GM18868 (cell line): ENCODE results near the gene GOLGA6C.
"Not testable (repeated sequence)": the region's sequence is repeated elsewhere in the genome, so short reads cannot be mapped to it uniquely, and the experiment has no call there.

Experiments
- ATAC-seq: cut with Tn5 transposase; IDR thresholded peaks from one replicate; pipeline ENCODE4 v1.9.1; 2021; ENCODE audit warnings: mild to moderate bottlenecking, moderate library complexity; ENCODE audit not compliant: unreplicated experiment

Gene GOLGA6C, protein sequence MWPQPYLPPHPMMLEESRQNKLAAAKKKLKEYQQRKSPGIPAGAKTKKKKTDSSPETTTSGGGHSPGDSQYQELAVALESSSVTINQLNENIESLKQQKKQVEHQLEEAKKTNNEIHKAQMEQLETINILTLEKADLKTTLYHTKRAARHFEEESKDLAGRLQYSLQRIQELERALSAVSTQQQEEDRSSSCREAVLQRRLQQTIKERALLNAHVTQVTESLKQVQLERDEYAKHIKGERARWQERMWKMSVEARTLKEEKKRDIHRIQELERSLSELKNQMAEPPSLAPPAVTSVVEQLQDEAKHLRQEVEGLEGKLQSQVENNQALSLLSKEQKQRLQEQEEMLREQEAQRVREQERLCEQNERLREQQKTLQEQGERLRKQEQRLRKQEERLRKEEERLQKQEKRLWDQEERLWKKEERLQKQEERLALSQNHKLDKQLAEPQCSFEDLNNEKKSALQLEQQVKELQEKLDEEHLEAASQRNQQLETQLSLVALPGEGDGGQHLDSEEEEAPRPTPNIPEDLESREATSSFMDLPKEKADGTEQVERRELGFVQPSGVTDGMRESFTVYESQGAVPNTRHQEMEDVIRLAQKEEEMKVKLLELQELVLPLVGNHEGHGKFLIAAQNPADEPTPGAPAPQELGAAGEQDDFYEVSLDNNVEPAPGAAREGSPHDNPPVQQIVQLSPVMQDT

DNA sequence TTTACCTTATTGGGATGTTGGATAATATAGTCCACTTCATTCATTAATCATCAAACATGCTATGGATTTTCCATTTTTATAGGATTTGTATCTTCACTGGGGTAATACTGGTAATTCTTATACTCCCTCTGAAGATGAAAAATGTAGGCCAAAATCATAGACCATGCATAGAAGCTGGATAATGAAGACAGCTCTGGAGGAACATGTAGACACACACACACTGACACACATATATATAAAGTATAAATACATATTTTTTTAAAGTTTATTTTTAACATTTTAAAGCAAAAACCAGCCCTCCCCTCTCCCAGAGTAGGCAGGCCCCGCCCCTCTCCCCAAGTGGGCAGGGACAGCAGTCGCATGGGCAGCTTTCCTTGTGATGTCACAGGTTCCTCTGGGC is at the start of gene GOLGA6C:
Gene GOLGA6C (plus strand): TSS at position 301 of the 400 bp plus-strand sequence. CDS start 265 bp downstream, outside the sequence.
- ATAC-seq, result not testable (repeated sequence)

DNA sequence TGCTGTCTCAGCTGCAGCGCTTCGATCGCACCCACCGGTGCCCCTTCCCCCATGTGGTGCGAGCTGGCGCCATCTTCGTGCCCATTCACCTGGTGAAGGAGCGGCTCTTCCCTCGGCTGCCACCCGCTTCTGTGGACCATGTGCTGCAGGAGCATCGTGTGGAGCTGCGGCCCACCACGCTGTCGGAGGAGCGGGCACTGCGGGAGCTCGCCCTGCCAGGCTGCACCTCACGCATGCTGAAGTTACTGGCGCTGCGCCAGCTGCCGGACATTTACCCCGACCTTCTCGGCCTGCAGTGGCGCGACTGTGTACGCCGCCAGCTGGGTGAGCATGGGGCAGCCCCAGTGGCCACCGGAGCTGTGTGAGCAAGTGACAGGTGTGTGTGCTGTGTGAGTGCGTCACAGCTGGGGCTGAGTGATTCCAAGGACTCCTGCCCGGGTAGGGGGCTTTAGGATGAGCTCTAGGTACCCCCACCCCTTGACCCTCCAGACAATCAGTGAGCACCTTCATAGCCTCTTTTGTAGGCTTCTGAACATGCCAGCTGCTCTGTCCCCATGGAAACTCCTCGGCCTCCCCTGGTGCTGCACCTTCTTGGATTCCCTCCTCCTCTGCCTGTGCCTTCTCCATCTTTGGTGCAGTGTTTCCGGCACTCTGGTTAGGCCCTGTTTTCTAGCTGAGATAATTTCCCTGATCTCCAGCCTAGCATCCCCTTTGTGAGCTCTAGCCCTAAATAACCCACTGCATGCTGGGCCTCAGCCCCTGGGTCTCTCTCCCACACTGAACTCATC is 49.4 kb upstream of the GOLGA6C start:
- no peak for ATAC-seq

DNA sequence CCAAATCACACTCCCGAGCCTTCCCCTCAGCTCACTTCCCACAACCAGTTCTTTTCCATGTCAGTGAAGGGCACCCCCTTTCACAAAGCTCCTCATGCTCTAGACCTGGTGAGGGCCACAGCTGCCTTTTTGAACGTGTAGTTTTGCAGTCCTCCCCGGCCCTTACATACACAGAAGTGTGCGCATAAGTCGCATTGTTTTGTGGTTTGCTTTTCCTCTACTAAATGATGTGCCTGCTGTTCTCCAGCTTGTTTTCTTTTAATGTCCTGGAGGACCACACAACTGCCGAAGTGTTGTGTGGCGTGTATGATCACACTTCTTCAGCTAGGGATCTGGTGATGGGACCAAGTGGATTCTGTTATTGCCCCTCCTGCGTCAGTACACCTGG is 48.9 kb upstream of the GOLGA6C start:
- ATAC-seq, result no peak

DNA sequence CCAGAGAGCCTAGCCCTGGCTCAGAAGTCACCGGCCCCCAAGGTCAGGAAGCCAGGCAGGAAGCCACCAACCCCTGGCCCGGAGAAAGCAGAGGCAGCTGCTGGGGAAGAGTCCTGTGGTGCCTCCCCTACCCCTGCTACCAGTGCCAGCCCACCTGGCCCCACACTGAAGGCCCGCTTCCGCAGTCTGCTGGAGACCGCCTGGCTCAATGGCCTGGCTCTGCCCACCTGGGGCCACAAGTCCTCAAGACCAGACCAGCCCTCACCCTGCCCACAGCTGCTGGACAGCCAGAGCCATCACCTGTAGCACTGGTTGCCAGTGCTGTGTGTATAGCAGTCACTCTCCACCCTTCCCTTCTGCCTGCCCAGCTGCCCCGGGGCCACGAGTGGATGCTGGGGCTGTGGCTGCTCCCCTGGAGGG is 47.3 kb upstream of the GOLGA6C start:
- no peak for ATAC-seq

DNA sequence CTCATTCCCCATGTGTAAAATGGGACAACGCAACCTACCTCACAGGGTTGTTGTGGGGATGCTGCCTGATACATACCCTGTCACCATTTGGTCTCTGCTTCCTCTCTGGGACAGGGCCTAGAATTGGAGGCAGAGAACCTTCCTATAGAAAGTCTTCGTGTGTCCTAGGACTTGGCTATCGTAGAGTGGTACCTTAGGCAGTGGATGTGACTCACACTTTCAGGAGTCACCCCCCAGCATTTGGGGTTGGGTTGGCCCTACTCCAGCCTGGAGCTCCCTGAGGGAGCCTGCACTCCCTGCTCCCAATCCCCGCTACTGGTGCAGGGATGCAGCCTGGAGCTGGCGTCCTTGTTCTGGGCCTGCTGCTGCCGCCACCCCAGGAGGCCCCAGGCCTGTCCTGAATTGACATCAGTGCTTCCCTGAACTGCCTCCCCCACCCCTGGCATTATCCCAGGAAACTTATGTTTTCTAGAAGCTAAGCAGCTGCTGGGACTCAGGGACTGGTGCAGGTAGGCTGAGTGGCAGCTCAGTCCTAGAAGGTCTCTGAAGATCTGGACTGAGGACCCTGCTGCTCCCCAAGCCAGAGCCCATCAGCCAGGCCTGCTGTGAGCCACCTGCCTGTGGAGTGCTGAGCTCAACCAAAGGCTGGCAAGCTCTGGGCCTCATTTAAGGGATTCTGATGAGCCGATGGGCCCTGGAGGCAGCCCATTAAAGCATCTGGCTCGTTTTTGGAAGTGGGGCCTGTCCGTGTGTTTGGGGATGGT is 46.5 kb upstream of the GOLGA6C start:
- ATAC-seq, result no peak

DNA sequence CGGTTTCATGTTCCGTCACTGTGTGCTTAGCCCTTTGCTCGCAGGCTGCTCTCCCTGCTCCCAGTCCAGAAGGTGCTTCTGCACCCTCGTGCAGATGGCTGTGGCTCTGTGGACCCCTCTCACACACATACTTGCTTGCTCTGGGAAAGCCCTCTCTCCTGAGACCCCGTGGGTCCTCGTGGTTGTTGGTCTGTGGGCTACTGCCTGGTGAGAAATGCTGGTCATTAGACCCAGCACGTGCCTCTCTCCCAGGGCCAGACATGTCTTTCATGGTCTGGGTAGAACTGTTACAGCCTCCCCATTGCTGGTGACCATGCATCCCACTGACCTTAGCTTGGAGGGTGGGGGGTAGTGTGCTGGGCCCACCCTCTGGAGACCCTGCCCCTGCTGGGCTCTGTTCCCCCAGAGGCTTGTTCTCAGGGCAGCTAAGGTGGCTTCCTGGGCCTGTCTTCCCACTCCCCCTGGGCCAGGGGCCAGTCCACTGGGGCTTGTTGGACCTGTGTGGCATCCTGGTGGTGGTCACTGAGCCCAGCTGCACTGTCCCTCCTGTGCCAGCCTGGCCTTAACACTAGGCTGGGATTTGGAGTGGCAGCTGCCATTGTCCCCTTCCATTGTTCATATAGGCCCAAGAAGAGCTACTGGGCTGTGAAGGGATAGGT is 45.8 kb upstream of the GOLGA6C start:
- ATAC-seq, result no peak

DNA sequence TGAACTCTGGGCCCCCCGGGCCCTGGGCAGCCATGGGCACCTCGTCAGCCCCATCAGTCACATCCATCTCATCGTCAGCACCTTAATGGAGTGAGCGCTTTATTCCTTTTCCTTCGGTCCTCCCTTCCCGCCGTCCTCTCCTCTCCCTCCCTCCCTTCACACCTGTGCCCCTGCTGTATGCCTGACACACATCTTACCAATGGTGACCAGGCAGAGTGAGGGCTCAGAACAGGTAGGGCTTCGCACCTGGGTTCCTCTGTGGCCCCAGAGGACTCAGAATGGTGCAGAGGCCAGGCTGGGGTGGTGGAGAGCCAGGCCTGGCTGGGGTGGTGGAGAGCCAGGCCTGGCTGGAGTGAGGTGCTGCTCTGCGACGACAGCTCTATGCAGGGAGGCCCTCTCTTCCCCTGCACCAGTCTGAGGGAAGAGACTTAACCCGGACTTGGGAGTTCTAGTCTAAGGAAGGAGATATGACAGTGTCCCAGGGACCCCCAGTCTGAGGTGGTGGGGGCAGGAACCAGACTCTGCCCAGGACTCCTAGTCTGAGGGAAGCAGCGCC is 44.8 kb upstream of the GOLGA6C start:
- ATAC-seq, result no peak

DNA sequence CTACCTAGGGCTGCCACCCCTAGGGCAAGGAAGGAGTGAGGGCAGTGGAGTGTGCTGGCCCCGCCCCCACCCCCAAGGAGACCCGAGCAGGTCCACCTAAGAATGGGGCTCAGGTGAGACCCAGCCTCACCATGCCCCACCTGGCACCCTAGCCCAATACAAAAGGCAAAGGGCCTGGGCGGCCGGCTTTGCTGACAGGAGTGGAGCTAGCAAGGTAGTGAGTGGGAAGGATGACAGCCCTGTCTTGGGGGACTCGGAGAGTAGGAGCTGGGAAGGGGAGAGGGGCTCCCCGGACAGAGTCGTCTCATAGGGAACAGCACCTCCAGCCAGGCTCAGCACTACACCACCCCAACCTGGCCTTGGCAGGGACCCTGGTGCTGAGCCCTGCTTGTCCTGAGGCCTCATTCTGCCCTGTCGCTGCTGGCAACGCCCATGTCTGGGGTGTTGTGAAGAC is 44.3 kb upstream of the GOLGA6C start:
- no peak for ATAC-seq

DNA sequence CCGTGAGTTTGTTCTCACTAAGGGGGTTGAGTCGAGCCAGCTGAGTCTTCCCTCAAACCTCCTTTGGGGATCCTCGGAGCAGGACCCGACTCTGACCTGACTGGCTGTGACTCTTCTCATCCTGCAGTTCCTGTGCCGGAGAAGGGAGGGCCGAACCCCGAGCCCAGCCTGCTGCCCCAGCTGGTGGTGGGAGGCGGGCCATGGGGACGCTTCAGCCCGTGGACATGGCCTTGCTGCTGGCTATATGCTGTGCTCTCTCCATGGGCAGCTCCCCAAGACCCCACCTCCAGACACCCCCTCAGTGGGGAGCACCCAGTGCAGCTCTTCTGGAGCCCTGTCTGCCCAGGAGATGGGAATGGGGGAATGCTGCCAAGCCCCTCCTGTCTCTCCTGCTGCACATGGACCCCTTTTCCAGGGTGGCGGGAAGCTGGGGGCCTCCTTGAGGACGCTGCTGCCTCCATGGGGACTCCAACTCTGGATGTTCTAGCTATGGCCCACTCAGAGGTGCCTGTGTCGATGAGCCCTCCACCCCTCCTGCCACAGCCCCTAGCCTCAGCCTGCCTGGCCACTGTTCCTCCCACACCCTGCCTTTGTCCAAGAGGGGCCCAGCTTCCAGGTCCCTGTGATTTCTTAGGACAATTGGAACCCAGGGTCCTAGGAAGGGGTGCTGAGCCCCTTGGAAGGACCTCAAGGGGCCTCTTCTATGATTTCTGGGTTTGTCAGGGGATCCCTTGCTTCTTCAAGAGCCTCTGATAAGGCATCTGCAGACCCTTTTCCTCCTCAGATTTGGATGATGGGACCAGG is 43.6 kb upstream of the GOLGA6C start:
- no peak for ATAC-seq

DNA sequence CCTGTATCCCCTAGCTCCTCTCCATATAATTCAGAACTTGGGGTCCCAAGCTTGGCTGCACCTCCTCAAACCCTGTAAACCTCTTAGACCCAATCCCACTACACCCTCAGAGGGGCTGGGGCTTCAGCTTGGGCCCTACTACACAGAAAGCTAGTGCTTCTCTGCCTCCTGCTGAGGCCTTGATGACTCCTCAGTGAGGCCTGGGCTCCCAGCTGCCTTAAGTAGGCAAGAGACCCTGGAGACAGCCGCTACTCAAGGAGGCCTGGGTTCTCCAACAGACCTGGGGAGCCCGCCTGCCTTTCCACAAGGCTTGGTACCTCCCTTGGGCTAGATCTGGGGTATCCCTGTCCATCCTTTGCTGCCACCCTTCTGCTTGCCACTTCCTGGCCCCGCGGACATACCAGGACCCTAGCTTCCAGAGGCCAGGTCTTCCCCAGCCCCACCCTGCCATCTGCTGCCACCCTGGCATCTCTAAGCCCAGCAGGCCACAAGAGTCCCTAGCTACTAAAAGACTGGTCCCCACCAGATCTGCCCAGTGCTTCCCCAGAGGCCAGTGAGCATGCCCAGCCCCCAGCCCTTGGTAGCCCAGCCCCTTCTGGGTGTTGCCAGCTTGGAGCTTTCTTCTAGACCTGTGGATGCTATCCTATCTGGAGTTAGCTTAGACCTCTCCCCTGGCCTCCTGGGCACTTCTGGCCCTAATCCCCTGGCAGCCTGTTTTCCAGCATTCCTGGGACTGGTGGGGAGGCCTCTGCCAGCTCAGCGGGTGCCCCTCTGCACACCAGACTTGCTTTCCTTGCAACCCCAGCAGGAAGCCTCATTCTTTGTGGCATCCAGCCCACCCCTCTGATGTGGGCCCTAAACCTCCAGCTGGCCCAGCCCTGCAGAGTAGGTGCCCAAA is 42.8 kb upstream of the GOLGA6C start:
- ATAC-seq, result no peak

DNA sequence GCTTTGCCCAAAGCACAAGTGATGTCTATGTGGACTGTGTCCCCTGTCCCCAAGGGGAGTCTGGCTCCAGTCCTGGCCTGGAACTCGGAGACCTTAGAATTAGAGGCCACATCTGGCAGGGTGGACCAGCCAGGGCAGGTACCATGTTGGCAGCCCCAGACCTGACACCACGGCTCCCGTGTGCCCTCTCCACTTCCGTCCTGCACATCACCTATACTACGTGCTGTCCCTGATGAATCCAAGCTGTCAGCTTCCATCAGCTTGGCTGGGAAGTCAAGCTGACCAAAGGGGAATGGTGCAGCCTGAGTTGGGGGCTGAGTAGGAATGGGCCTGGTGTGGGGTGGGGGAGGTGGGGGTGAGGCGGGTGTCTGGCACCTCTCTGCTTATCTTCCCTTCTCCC is 41.1 kb upstream of the GOLGA6C start:
- no peak for ATAC-seq

DNA sequence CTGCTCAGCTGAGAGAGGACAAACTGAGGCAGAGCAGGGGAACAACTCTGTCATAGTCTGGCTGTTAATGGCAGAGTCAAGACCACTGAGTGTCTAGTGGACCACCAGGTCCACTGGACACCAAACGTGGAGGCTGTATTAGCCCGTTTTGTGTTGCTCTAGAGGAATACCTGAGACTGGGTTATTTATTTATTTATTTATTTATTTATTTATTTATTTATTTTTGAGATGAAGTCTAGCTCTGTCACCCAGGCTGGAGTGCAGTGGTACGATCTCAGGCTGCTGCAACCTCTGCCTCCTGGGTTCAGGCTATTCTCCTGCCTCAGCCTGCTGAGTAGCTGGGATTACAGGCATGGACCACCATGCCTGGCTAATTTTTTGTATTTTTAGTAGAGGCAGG is 40.6 kb upstream of the GOLGA6C start:
- ATAC-seq, result not testable (repeated sequence)

DNA sequence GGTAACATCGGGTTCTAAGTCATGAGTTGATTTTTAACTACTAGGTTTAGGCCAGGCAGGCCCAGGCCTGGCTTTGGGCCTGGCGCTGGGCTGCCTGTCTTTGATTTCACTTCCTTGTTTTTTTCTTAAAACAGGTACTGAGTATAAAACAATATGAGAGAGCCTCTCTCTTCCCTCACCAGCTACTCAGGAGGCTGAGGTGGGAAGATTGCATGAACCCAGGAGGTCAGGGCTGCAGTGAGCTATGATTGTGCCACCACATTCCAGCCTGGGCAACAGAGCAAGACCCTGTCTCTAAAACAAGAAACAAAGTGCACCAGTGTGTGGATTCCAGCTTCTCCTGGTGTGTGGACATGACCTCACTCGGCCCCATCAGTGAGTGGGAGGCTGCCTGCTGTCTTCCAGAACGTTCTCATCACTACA is 38.6 kb upstream of the GOLGA6C start:
- ATAC-seq, result not testable (repeated sequence)

DNA sequence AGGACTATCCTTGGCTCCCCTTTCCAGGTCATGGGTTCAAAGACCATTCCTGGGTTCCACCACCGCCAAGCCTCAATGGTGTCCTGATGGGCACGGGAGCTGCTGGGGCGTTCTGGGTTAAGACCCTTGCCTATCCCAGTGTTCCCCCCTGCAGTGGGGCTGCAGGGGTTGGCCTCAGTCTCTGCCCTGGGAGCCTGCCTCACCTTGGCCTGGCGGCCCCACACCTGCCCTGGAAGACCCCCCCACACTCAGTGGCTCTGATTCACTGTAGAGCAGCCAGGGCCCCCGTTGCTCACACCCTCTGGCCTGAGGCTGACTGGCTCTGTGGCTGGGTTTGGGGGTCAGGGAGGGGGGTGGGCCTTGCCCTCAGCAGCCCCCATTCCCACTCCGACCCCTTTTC is 34.4 kb upstream of the GOLGA6C start:
- ATAC-seq, result no peak

DNA sequence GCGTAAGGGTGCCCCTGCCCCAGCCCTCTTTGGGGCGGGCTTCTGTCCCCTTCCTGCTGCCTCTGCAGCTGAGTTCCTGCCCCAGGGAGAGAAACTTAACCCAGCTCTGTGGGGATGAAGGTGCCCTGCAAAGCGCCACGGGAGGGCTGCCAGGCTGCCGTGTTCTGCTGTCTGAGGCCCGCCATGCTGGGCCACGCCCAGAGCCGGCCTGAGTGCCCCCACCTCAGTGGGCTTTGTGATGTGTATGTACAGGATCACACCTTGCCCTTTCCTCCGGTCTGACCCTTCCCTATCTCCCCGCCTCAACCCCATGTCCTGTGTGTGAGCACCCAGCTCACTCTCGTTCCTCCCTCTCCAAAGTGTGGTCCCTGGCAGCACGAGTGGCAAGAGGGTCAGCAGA is 33.9 kb upstream of the GOLGA6C start:
- ATAC-seq, result no peak

DNA sequence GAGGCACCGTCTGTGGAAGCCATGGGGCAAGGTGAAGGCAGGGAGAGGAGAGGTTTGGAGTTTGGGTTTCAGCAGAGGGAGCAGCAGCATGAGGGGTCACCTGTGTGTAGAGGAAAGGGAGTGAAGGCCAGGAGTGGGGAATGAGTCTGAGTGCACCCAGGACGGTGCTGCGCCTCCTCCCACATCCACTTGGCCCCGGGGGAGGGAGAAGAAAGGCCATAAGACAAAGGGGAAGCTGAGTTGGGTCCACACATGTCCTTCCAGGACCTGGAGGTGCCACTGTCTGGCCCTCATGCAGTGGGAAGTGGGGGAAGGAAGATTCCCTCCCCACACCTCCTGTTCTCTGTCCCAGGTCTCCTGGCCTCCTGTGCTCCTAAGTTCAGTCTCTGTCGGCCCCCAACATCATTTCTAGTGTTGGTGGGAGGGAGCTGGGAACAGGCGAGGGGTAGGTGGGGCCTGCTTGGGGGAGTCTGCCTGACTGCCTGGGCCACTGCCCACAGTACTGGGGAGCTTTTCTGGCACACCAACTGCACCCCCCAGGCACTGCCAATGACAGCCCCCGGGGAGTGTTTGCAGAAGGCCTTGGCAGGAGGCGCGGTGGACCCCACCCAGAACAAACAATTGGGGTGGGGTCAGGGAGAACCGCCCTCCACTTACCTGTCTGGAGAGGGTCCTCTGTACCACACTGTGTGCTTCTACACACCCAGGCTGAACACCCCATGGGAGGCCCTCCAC is 32.9 kb upstream of the GOLGA6C start:
- not testable (repeated sequence) for ATAC-seq
